T-helper 17 cell (primary cell): Measurements from ENCODE around the gene MANEAL. TPM values are rescaled to one million over a fixed set of nuclear protein-coding genes. Genes with fewer than 3 reads are reported as not detected.

Source experiments
- ATAC-seq: fragments of 150-1000 bp; cut with Tn5 transposase; 2 replicates; pipeline ENCODE4 v1.10.0; 2021; ENCODE audit warnings: mild to moderate bottlenecking, moderate library complexity
- DNase-seq, 3 donors: peaks; one replicate each; pipeline versions ENCODE4 v3.0.0 to v3.0.0-alpha.2; 2020 to 2021
- H3K9me3 ChIP-seq: one replicate; pipeline ENCODE4 v1.7.0; 2013; ENCODE audit warnings: low read length, mild to moderate bottlenecking; ENCODE audit not compliant: control insufficient read depth, poor library complexity, severe bottlenecking
- H3K27ac Mint-ChIP-seq: one replicate; pipeline ENCODE4 v1.8.0; 2022; ENCODE audit warnings: mild to moderate bottlenecking, moderate library complexity, mixed read lengths
- H3K27me3 Mint-ChIP-seq: one replicate; pipeline ENCODE4 v1.8.0; 2022; ENCODE audit warnings: mixed read lengths
- H3K36me3 Mint-ChIP-seq: one replicate; pipeline ENCODE4 v1.8.0; 2022; ENCODE audit warnings: low read depth, mixed read lengths
- H3K4me1 Mint-ChIP-seq: one replicate; pipeline ENCODE4 v1.8.0; 2022; ENCODE audit warnings: mild to moderate bottlenecking, mixed read lengths
- H3K4me3 Mint-ChIP-seq: one replicate; pipeline ENCODE4 v1.8.0; 2022; ENCODE audit warnings: mild to moderate bottlenecking, moderate library complexity, mixed read lengths
- total RNA-seq, 4 donors: library from RNA in 2 of 4; stranded (reverse) in 2 of 4; gene quantifications; one replicate each; pipeline ENCODE4 v1.2.3 and lab custom pipeline; 2022 to 2026

MANEAL gene
- total RNA-seq, 2 donors from 2014 or later, result 0.73 to 0.92 TPM

- Mint-ChIP-seq H3K4me1 (peaks cover 36% of the 10 kb centered on the region), H3K36me3 (peaks cover 8% of the 10 kb centered on the region)
- ATAC-seq, result no peak
These were observed 53.1 kb downstream of the MANEAL start for GRCh38 chr1:37846647-37847339.

GRCh38 chr1:37849480-37849879 lies 55.8 kb downstream of the MANEAL start:
- no peaks in the 10 kb centered on the region for H3K9me3 ChIP-seq
- no peak overlapping the region for H3K27ac Mint-ChIP-seq
- H3K27me3 Mint-ChIP-seq, result no peaks in the 10 kb centered on the region
- ATAC-seq (no peak), DNase-seq (no peak)
- peaks cover 32% of the 10 kb centered on the region for H3K4me1 Mint-ChIP-seq
- H3K36me3 Mint-ChIP-seq, result peaks cover 5% of the 10 kb centered on the region
- H3K4me3 Mint-ChIP-seq, result no peak overlapping the region

More at GRCh38 chr1:37846647-37847339, 53.1 kb downstream of the MANEAL start:
- H3K9me3 ChIP-seq, result no peaks in the 10 kb centered on the region
- peak overlapping the region; percentile 63 for H3K4me3 Mint-ChIP-seq
- no peak for DNase-seq
- H3K27me3 Mint-ChIP-seq, result no peaks in the 10 kb centered on the region
- peak overlapping the region; percentile 75 for H3K27ac Mint-ChIP-seq

GRCh38 chr1:37850352-37850955 lies 56.8 kb downstream of the MANEAL start:
- H3K27me3 Mint-ChIP-seq, result no peaks in the 10 kb centered on the region
- peaks cover 32% of the 10 kb centered on the region for H3K4me1 Mint-ChIP-seq
- H3K27ac Mint-ChIP-seq, result no peak overlapping the region
- DNase-seq, result no peak
- H3K9me3 ChIP-seq, result no peaks in the 10 kb centered on the region
- no peaks in the 10 kb centered on the region for H3K36me3 Mint-ChIP-seq
- no peak for ATAC-seq
- H3K4me3 Mint-ChIP-seq, result no peak overlapping the region

Other genes starting within 250 kb of the MANEAL start
- 10 to 100 TPM; 51.1 to 58.5 TPM for gene SNIP1, start 239.6 kb upstream of the MANEAL start, total RNA-seq
- not detected for gene DNALI1, start 236.9 kb upstream of the MANEAL start, total RNA-seq
- gene GNL2, start 197.9 kb upstream of the MANEAL start, total RNA-seq, result 10 to 100 TPM; 54.9 to 59.9 TPM
- not detected for gene RSPO1, start 159.0 kb upstream of the MANEAL start, total RNA-seq
- gene CDCA8, start 101.3 kb upstream of the MANEAL start, total RNA-seq, result under 1 TPM; 0.70 TPM
- under 1 TPM; 0.34 to 0.75 TPM for gene EPHA10, start 28.7 kb upstream of the MANEAL start, total RNA-seq
- 10 to 100 TPM; 13.0 to 13.2 TPM for gene C1orf122, start 13.9 kb downstream of the MANEAL start, total RNA-seq
- gene YRDC, start 14.4 kb downstream of the MANEAL start, total RNA-seq, result 10 to 100 TPM; 26.7 to 31.9 TPM
- 10 to 100 TPM; 25.5 to 26.6 TPM for gene MTF1, start 65.7 kb downstream of the MANEAL start, total RNA-seq
- gene INPP5B, start 153.2 kb downstream of the MANEAL start, total RNA-seq, result 10 to 100 TPM; 16.7 to 24.5 TPM
- gene SF3A3, start 196.2 kb downstream of the MANEAL start, total RNA-seq, result 10 to 100 TPM; 43.9 to 48.8 TPM
- 1 to 10 TPM; 3.6 to 4.9 TPM for gene FHL3, start 211.7 kb downstream of the MANEAL start, total RNA-seq
- 10 to 100 TPM in 1 of 2 donors, 1 to 10 TPM in 1; 8.7 to 12.3 TPM for gene UTP11, start 218.9 kb downstream of the MANEAL start, total RNA-seq